Measurements from ENCODE around the gene MPC1.

- TF ChIP-seq, protein P1, sequence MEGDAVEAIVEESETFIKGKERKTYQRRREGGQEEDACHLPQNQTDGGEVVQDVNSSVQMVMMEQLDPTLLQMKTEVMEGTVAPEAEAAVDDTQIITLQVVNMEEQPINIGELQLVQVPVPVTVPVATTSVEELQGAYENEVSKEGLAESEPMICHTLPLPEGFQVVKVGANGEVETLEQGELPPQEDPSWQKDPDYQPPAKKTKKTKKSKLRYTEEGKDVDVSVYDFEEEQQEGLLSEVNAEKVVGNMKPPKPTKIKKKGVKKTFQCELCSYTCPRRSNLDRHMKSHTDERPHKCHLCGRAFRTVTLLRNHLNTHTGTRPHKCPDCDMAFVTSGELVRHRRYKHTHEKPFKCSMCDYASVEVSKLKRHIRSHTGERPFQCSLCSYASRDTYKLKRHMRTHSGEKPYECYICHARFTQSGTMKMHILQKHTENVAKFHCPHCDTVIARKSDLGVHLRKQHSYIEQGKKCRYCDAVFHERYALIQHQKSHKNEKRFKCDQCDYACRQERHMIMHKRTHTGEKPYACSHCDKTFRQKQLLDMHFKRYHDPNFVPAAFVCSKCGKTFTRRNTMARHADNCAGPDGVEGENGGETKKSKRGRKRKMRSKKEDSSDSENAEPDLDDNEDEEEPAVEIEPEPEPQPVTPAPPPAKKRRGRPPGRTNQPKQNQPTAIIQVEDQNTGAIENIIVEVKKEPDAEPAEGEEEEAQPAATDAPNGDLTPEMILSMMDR (IDR thresholded peaks at IDR 0.05), result no peak
- TF ChIP-seq POLR2A (IDR thresholded peaks at IDR 0.05), result no peak
Measured at GRCh38 chr6:166343150-166343487, 39.6 kb downstream of the MPC1 start.

Measured in right lobe of liver (tissue), 4 donors.